MM.1S (cell line): ENCODE measurements around the gene SLC1A2.

ENCODE experiments used
- EZH2 ChIP-seq: fragments of 300-600 bp; sonication (generic); optimal IDR thresholded peaks from 2 replicates; pipeline ENCODE3; 2017; ENCODE audit warnings: low read depth, mild to moderate bottlenecking, antibody characterized with exemption, low read length, mixed read lengths
- TF ChIP-seq, protein P1 (sequence below): fragments of 300-600 bp; sonication (generic); IDR thresholded peaks from 2 replicates; pipeline ENCODE4 v1.5.1; 2016; ENCODE audit warnings: antibody characterized with exemption, low read length, mixed read lengths

DNA sequence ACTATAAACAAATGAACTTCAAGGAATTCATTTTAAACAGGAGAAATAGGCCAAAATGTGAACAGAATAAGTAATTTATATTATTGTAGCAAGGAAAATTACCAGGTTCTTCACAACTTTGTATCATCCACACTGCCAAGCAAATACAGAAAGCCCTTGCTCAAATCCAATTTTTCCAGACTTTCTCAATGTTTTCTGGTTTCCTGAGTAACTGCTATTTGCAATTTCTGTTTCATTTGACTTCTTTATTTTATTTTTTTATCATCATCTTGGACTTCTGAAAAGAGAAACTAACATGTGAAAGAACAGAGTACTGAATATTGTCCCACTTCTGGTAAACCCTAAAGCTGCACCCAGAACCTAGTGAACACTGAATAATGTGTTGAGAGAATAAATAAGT lies 61.0 kb downstream of the SLC1A2 start:
- TF ChIP-seq, protein P1, sequence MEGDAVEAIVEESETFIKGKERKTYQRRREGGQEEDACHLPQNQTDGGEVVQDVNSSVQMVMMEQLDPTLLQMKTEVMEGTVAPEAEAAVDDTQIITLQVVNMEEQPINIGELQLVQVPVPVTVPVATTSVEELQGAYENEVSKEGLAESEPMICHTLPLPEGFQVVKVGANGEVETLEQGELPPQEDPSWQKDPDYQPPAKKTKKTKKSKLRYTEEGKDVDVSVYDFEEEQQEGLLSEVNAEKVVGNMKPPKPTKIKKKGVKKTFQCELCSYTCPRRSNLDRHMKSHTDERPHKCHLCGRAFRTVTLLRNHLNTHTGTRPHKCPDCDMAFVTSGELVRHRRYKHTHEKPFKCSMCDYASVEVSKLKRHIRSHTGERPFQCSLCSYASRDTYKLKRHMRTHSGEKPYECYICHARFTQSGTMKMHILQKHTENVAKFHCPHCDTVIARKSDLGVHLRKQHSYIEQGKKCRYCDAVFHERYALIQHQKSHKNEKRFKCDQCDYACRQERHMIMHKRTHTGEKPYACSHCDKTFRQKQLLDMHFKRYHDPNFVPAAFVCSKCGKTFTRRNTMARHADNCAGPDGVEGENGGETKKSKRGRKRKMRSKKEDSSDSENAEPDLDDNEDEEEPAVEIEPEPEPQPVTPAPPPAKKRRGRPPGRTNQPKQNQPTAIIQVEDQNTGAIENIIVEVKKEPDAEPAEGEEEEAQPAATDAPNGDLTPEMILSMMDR, result no peak
- no peak for TF ChIP-seq EZH2
